IMR-90 (cell line): ENCODE data around the gene PCGF5. TPM values are rescaled to one million over a fixed set of nuclear protein-coding genes. Genes with fewer than 3 reads are reported as not detected.
A peak's percentile ranks its signal among the peaks of the same experiment; 100 is the strongest.

Experiments
- ATAC-seq: fragments of 200-7000 bp; cut with Tn5 transposase; 2 replicates; pipeline ENCODE4 v1.9.1; 2020; ENCODE audit warnings: low read depth, mild to moderate bottlenecking, moderate library complexity
- BruUV-seq: library from RNA; stranded (reverse); fragments of 400-500 nt; replicated peaks from 2 replicates; lab custom pipeline; 2021; lab: Mats Ljungman, UMichigan
- CTCF ChIA-PET: fragments of 300-600 bp; formaldehyde crosslinking; extraction: SDS; loops from one replicate; lab custom pipeline; 2021; ENCODE audit warnings: antibody characterized with exemption; lab: Yijun Ruan, JAX
- POLR2A ChIA-PET: fragments of 300-600 bp; sonication (Branson Sonifier 250); formaldehyde crosslinking; loops from one replicate; lab custom pipeline; 2022; ENCODE audit warnings: antibody characterized with exemption; ENCODE audit not compliant: unreplicated experiment; lab: Charles Lee
- DNase-seq: peaks from one replicate; pipeline ENCODE4 v3.0.0; 2013
- H2AFZ ChIP-seq: replicated peaks from 2 replicates; pipeline ENCODE3; 2013; ENCODE audit warnings: low read length, mild to moderate bottlenecking; ENCODE audit not compliant: poor library complexity
- H2AK5ac ChIP-seq: 2 replicates; pipeline ENCODE4 v1.6.1; 2013; ENCODE audit warnings: low read depth, low read length, inconsistent platforms
- H2AK9ac ChIP-seq: replicated peaks from 2 replicates; pipeline ENCODE3; 2013; ENCODE audit warnings: mild to moderate bottlenecking, low read depth, low read length, moderate library complexity; ENCODE audit not compliant: poor library complexity
- H2BK120ac ChIP-seq: 2 replicates; pipeline ENCODE4 v1.6.1; 2013; ENCODE audit warnings: low read depth, low read length, inconsistent platforms
- H2BK15ac ChIP-seq: 3 replicates; pipeline ENCODE4 v1.6.1; 2013; ENCODE audit warnings: low read depth, low read length, inconsistent platforms
- H2BK20ac ChIP-seq: 2 replicates; pipeline ENCODE4 v1.6.1; 2013; ENCODE audit warnings: low read depth, mild to moderate bottlenecking, inconsistent platforms, low read length, moderate library complexity
- H2BK5ac ChIP-seq: 2 replicates; pipeline ENCODE4 v1.6.1; 2013; ENCODE audit warnings: mild to moderate bottlenecking, low read depth, low read length, inconsistent platforms; ENCODE audit not compliant: poor library complexity, severe bottlenecking
- H3K14ac ChIP-seq: replicated peaks from 2 replicates; pipeline ENCODE4 v1.6.1; 2013; ENCODE audit warnings: low read depth, low read length, inconsistent platforms
- H3K18ac ChIP-seq: 2 replicates; pipeline ENCODE4 v1.6.1; 2013; ENCODE audit warnings: low read depth, low read length, control low read depth
- H3K23ac ChIP-seq: 2 replicates; pipeline ENCODE4 v1.6.1; 2013; ENCODE audit warnings: low read depth, low read length, inconsistent platforms
- H3K27ac ChIP-seq: 2 replicates; pipeline ENCODE4 v1.5.1; 2013; ENCODE audit warnings: mild to moderate bottlenecking, control low read depth, low read length; ENCODE audit not compliant: insufficient read depth
- H3K27me3 ChIP-seq: 2 replicates; pipeline ENCODE4 v1.6.1; 2013; ENCODE audit warnings: low read length; ENCODE audit not compliant: control insufficient read depth, insufficient read depth
- H3K36me3 ChIP-seq: 2 replicates; pipeline ENCODE4 v1.6.1; 2013; ENCODE audit warnings: low read length, mixed read lengths; ENCODE audit not compliant: control insufficient read depth, insufficient read depth
- H3K4ac ChIP-seq: 2 replicates; pipeline ENCODE4 v1.6.1; 2013; ENCODE audit warnings: low read depth, low read length, inconsistent platforms
- H3K4me1 ChIP-seq: 2 replicates; pipeline ENCODE4 v1.6.1; 2013; ENCODE audit warnings: low read length, mixed read lengths; ENCODE audit not compliant: control insufficient read depth, insufficient read depth
- H3K4me2 ChIP-seq: 2 replicates; pipeline ENCODE4 v1.6.1; 2013; ENCODE audit warnings: low read depth, mild to moderate bottlenecking, control low read depth, low read length, moderate library complexity
- H3K4me3 ChIP-seq: 2 replicates; pipeline ENCODE4 v1.5.1; 2013; ENCODE audit warnings: low read depth, mild to moderate bottlenecking, control low read depth, low read length, moderate library complexity; ENCODE audit not compliant: insufficient read depth
- H3K56ac ChIP-seq: 2 replicates; pipeline ENCODE4 v1.6.1; 2013; ENCODE audit warnings: low read length, inconsistent platforms; ENCODE audit not compliant: insufficient read depth; ENCODE audit errors: extremely low read depth
- H3K79me1 ChIP-seq, 2 experiments: 2 replicates each; pipeline ENCODE4 v1.6.1; 2013; ENCODE audit warnings: low read length in 2 of 2, inconsistent platforms in 1 of 2, low read depth in 1 of 2
- H3K9ac ChIP-seq: 2 replicates; pipeline ENCODE4 v1.6.1; 2013; ENCODE audit warnings: low read depth, low read length, control low read depth
- H3K9me1 ChIP-seq: 2 replicates; pipeline ENCODE4 v1.6.1; 2013; ENCODE audit warnings: low read length, inconsistent platforms; ENCODE audit not compliant: insufficient read depth
- H3K9me3 ChIP-seq: 2 replicates; pipeline ENCODE4 v1.6.1; 2013; ENCODE audit warnings: low read length; ENCODE audit not compliant: control insufficient read depth, insufficient read depth
- H4K20me1 ChIP-seq: 2 replicates; pipeline ENCODE4 v1.6.1; 2013; ENCODE audit warnings: low read length, inconsistent platforms; ENCODE audit not compliant: insufficient read depth
- H4K5ac ChIP-seq: 2 replicates; pipeline ENCODE4 v1.6.1; 2013; ENCODE audit warnings: mild to moderate bottlenecking, low read depth, low read length, control low read depth
- H4K8ac ChIP-seq, 2 experiments: 2 replicates each; pipeline ENCODE4 v1.6.1; 2013; ENCODE audit warnings: low read depth in 2 of 2, low read length in 2 of 2, control low read depth in 1 of 2, inconsistent platforms in 1 of 2
- H4K91ac ChIP-seq: 2 replicates; pipeline ENCODE4 v1.6.1; 2013; ENCODE audit warnings: low read depth, low read length, inconsistent platforms; ENCODE audit not compliant: insufficient read depth
- BHLHE40 ChIP-seq: fragments of 150-350 bp; IDR thresholded peaks from 2 replicates; pipeline ENCODE4 v1.6.1; 2016; ENCODE audit warnings: mild to moderate bottlenecking, low read depth, low read length
- CEBPB ChIP-seq: IDR thresholded peaks from 2 replicates; pipeline ENCODE4 v1.6.1; 2012; ENCODE audit warnings: low read depth, low read length, improper control_type of control experiment
- CHD1 ChIP-seq: IDR thresholded peaks from 2 replicates; pipeline ENCODE4 v1.6.1; 2012; ENCODE audit warnings: low read depth, low read length, improper control_type of control experiment
- CTCF ChIP-seq: conservative IDR thresholded peaks from 2 replicates; pipeline ENCODE4 v1.5.1; 2012; ENCODE audit warnings: mild to moderate bottlenecking, low read depth, low read length, improper control_type of control experiment
- FOS ChIP-seq: fragments of 150-350 bp; IDR thresholded peaks from 2 replicates; pipeline ENCODE4 v1.6.1; 2016; ENCODE audit warnings: low read depth, low read length
- MAFK ChIP-seq: IDR thresholded peaks from 2 replicates; pipeline ENCODE4 v1.6.1; 2012; ENCODE audit warnings: low read depth, low read length, improper control_type of control experiment
- MAZ ChIP-seq: IDR thresholded peaks from 2 replicates; pipeline ENCODE4 v1.6.1; 2012; ENCODE audit warnings: low read depth, mild to moderate bottlenecking, low read length, improper control_type of control experiment, moderate library complexity, borderline replicate concordance
- MXI1 ChIP-seq: IDR thresholded peaks from 2 replicates; pipeline ENCODE4 v1.6.1; 2012; ENCODE audit warnings: low read depth, mild to moderate bottlenecking, low read length, moderate library complexity, borderline replicate concordance
- NFE2L2 ChIP-seq: fragments of 150-350 bp; IDR thresholded peaks from 2 replicates; pipeline ENCODE4 v1.6.1; 2016; ENCODE audit warnings: low read depth, mild to moderate bottlenecking, low read length
- POLR2A ChIP-seq: IDR thresholded peaks from 2 replicates; pipeline ENCODE4 v1.6.1; 2012; ENCODE audit warnings: mild to moderate bottlenecking, low read depth, low read length
- RAD21 ChIP-seq: IDR thresholded peaks from 2 replicates; pipeline ENCODE4 v1.6.1; 2012; ENCODE audit warnings: low read length, improper control_type of control experiment
- RCOR1 ChIP-seq: IDR thresholded peaks from 2 replicates; pipeline ENCODE4 v1.6.1; 2012; ENCODE audit warnings: mild to moderate bottlenecking, low read length, improper control_type of control experiment; ENCODE audit not compliant: insufficient replicate concordance
- RFX5 ChIP-seq: IDR thresholded peaks from 2 replicates; pipeline ENCODE4 v1.8.0; 2012; ENCODE audit warnings: low read depth, mild to moderate bottlenecking, low read length, moderate library complexity
- SMC3 ChIP-seq: fragments of 150-350 bp; IDR thresholded peaks from 2 replicates; pipeline ENCODE4 v1.6.1; 2016; ENCODE audit warnings: low read depth, mild to moderate bottlenecking, antibody characterized with exemption, low read length, moderate library complexity
- USF2 ChIP-seq: fragments of 150-350 bp; IDR thresholded peaks from 2 replicates; pipeline ENCODE4 v1.6.1; 2017; ENCODE audit warnings: mild to moderate bottlenecking, antibody characterized with exemption, low read length, low read depth
- WGBS, 2 experiments: methylation state at CpG; one replicate each; pipeline versions ENCODE4 v1.1.5 to v1.1.7; 2013; ENCODE audit warnings: missing lambda C conversion rate in 2 of 2; ENCODE audit not compliant: insufficient read length in 1 of 2; ENCODE audit errors: extremely low coverage in 2 of 2; 5-methylcytosine and 5-hydroxymethylcytosine counted together
- dilution Hi-C: fragments of 300-500 bp; cut with HindIII; formaldehyde crosslinking; loops from one replicate; pipeline ENCODE4 v1.14.3; 2018; ENCODE audit warnings: low sequenced_read_pairs; ENCODE audit not compliant: unreplicated experiment
- in situ Hi-C: fragments of 300-500 bp; cut with MboI; formaldehyde crosslinking; loops from 3 replicates; pipeline ENCODE4 v1.14.3; 2019; ENCODE audit warnings: low sequenced_read_pairs, inconsistent platforms, mixed read lengths
- intact Hi-C: fragments of 100-400 bp; cut with micrococcal nuclease; formaldehyde crosslinking; loops from 2 replicates; pipeline ENCODE4 v1.10.0; 2022
- polyA plus RNA-seq, 3 experiments: library from polyadenylated mRNA; depleted of rRNA; stranded (reverse); fragments of >200 nt; gene quantifications; 2 replicates each; pipeline ENCODE4 v1.2.3, GENCODE V29; 2012; ENCODE audit warnings: low replicate concordance in 1 of 3
- total RNA-seq: library from RNA; depleted of rRNA; stranded (reverse); fragments of >200 nt; gene quantifications from 2 replicates; pipeline ENCODE4 v1.2.3, GENCODE V29; 2012

Gene PCGF5
- total and polyA plus RNA-seq, 2 of the 4 experiments (the other 2 are of a cell fraction): 9.0 to 18.1 TPM

- CTCF ChIA-PET: no interaction called here
- intact Hi-C loops: loop anchor here (2.0 kb wide), 1 partner anchor 58 kb away; no protein-coding TSS in a partner anchor
- Histone ChIP-seq H3K9me1 (0 out of 2 replicates have a peak, but pooled peaks cover 10% of the 10 kb centered on the region), H4K5ac (peak overlapping the region; percentile 71), H2AK5ac (no peak overlapping the region), H2BK5ac (peak overlapping the region; percentile 28), H2BK20ac (no peak overlapping the region), H3K23ac (peak overlapping the region; percentile 26; the same call in 1 of the 2 replicates), H3K27me3 (no peaks in the 10 kb centered on the region), H3K4ac (peak overlapping the region; percentile 30; the same call in 1 of the 2 replicates), H3K9me3 (no peaks in the 10 kb centered on the region), H2BK120ac (no peak overlapping the region; the same call in 1 of the 2 replicates), H3K56ac (no peak overlapping the region; the same call in 1 of the 2 replicates), H3K4me2 (peak overlapping the region; percentile 100), H4K8ac (peak overlapping the region in 1 of 2 experiments; percentile 33; a peak in 1 of 4 replicates), H4K91ac (no peak overlapping the region), H3K4me1 (peaks cover 8% of the 10 kb centered on the region), H3K4me3 (peak overlapping the region; percentile 95), H3K18ac (peak overlapping the region; percentile 64), H3K14ac (peak overlapping the region; percentile 34), H2AFZ (peak overlapping the region; percentile 89), H3K9ac (peak overlapping the region; percentile 74), H3K36me3 (no peaks in the 10 kb centered on the region), H3K27ac (peak overlapping the region; percentile 51; the same call in 1 of the 2 replicates), H3K79me1 (peaks cover 25 to 38% of the 10 kb centered on the region in 2 experiments), H4K20me1 (peaks cover 14% of the 10 kb centered on the region; the same call in 1 of the 2 replicates), H2AK9ac (peak overlapping the region; percentile 86), H2BK15ac (no peak overlapping the region)
- peak; percentile 44 for ATAC-seq
- peak; percentile 19 for DNase-seq
- in situ Hi-C loops: no loop called here
- BruUV-seq: no TSS peak
- POLR2A ChIA-PET: no interaction called here
- dilution Hi-C loops: no loop called here
- WGBS, 2 experiments: no CpG with 5 or more reads among the region's 40 CpGs
- TF ChIP-seq SMC3 (no peak), MAFK (no peak), USF2 (no peak), CTCF (no peak), RCOR1 (no peak), RAD21 (no peak), MXI1 (no peak), FOS (no peak), MAZ (no peak), RFX5 (no peak), POLR2A (no peak), NFE2L2 (no peak), BHLHE40 (no peak), CEBPB (no peak), CHD1 (no peak)
Observed at GRCh38 chr10:91220954-91221675, 652 bp downstream of the PCGF5 start.
